Measurements from ENCODE around the gene CFAP90.

CFAP90 gene

GRCh38 chr5:7816535-7816901 lies 34.4 kb downstream of the CFAP90 start:
- no peak for DNase-seq

GRCh38 chr5:7815892-7816534 lies 34.9 kb downstream of the CFAP90 start:
- DNase-seq, result peak; percentile 86

GRCh38 chr5:7814816-7815215 lies 36.1 kb downstream of the CFAP90 start:
- no peak for DNase-seq

- DNase-seq, result no peak
Measured at GRCh38 chr5:7813576-7813975, 37.4 kb downstream of the CFAP90 start.

- DNase-seq, result no peak
Measured at GRCh38 chr5:7813007-7813406, 37.9 kb downstream of the CFAP90 start.

- DNase-seq, result no peak
Measured at GRCh38 chr5:7811715-7812114, 39.2 kb downstream of the CFAP90 start.

GRCh38 chr5:7808998-7809397 lies 41.9 kb downstream of the CFAP90 start:
- DNase-seq, result no peak

GRCh38 chr5:7805379-7805778 lies 45.6 kb downstream of the CFAP90 start:
- DNase-seq, result peak; percentile 39

- DNase-seq, result no peak
Measured at GRCh38 chr5:7803937-7804336, 47.0 kb downstream of the CFAP90 start.

- peak; percentile 58 for DNase-seq
Measured at GRCh38 chr5:7802855-7803254, 48.1 kb downstream of the CFAP90 start.

- DNase-seq, result no peak
Measured at GRCh38 chr5:7801891-7802614, 48.9 kb downstream of the CFAP90 start.

- DNase-seq, result no peak
Measured at GRCh38 chr5:7795306-7795705, 55.6 kb downstream of the CFAP90 start.

GRCh38 chr5:7794823-7795222 lies 56.1 kb downstream of the CFAP90 start:
- DNase-seq, result no peak

- no peak for DNase-seq
Measured at GRCh38 chr5:7794311-7794710, 56.6 kb downstream of the CFAP90 start.

GRCh38 chr5:7793895-7794294 lies 57.0 kb downstream of the CFAP90 start:
- no peak for DNase-seq

- DNase-seq, result no peak
Measured at GRCh38 chr5:7789567-7789966, 61.4 kb downstream of the CFAP90 start.

GRCh38 chr5:7787770-7788169 lies 63.2 kb downstream of the CFAP90 start:
- DNase-seq, result no peak

- no peak for DNase-seq
Measured at GRCh38 chr5:7784683-7785380, 66.1 kb downstream of the CFAP90 start.

- DNase-seq, result no peak
Measured at GRCh38 chr5:7781899-7782298, 69.0 kb downstream of the CFAP90 start.
